GM18870 (cell line): ENCODE measurements around the gene DIP2B.

Experiments
- ATAC-seq: cut with Tn5 transposase; IDR thresholded peaks from one replicate; pipeline ENCODE4 v1.9.1; 2021; ENCODE audit warnings: moderate library complexity; ENCODE audit not compliant: unreplicated experiment

DIP2B gene

DNA sequence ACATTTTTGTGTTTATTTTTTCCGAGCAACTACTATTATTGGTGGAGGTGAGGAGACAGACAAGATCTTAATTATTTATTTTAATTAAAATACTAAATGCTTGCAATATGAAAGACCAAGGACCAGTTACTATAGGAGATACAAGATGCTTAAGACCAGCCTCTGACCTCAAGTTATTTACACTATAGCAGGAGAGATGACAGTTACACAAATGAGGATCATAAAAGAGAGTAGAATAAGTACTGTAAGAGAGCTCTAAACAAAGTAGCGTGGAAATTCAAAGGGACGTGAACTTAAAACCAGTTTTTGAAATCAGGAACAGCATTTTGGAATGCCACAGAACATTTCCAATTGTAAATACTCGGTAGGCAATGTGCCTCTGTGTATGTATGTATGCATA, 131.1 kb downstream of the DIP2B start:
- no peak for ATAC-seq

DNA sequence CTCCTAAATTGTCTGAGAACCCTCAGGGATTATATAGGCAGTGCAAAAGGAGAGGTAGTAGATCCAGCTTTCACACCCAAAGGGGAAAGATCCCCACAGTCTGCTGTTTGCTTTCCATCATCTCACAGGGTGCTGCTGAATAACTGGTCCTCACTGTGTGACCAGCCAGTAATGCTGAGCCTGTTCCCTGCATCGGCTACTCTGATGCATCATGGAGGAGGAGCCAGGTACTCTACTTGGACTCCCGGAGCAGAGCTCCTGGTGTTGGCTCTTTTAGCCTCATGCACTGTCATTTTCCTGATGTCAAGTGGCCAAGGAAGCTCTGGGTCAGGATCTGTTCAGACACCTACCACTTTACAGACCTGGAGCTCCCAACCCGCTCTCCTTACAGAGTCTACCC, 131.7 kb downstream of the DIP2B start:
- no peak for ATAC-seq

- ATAC-seq = no peak
Measured at GRCh38 chr12:50637870-50638481, 133.2 kb downstream of the DIP2B start.

DNA sequence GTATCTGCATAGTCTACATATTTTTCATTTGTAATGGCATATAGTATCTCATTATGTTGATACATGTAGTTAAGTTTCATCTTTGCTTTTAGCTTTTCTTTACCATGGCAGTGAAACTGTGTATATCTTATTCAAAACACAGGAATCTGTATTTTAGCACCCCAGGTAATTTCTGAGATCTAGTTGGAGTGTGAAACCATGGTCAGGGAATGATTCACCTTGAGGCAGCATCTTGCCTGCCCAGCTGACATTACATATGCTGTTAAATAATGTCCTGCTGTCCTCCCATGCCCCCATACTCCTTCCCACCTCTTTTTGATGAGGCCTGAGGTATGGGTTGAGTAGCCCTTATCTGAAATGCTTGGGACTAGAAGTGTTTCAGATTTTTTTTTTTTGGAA, 133.7 kb downstream of the DIP2B start:
- ATAC-seq = no peak

GRCh38 chr12:50639721-50640120, 134.9 kb downstream of the DIP2B start:
- ATAC-seq = no peak

DNA sequence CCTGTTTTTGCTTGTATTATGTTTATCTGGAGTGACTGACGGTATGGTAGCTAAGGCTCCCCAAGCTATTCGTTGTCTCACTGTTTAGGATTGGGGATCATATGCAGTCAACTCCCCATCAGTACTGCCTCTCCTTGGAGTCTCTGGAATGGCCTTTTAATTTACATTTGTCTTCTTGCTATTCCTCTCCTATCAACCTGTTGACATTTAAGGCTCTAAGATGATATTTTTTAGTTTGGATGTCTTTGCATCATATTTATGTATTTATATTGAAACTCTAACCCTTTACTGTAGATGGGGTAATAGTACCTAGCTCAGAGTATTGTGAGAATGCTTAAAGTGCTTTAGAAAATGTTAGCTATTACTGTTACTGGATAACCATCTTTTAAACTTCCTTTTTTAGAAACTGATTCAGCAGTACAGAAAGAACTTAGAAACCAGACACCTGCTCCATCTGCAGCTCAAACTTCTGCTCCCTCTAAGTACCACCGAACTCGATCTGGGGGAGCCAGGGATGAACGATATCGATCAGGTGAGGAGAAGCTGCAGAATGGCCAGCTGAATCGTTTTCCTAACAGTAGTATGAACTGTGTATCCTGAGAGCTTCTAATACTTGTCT, 135.6 kb downstream of the DIP2B start:
- no peak for ATAC-seq

DNA sequence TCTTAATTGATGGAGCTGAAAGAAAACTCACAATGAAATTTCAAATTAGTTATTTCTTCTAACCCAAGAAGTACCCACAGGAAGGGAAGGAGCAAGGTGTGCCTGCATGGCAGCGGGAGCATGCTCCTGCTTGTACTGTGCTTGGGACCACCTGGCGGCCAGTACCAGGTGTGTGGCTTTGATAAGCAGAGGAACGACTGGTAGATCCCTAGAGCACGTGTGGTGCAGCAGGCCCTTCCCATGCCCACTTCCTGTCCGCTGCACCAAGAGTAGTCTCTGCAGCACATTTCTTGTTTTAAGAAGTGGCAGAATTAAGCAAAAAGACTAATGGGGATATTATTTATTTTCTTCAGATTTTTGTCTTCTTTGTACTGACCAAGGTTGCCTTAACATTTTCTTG, 136.8 kb downstream of the DIP2B start:
- ATAC-seq = no peak

- no peak for ATAC-seq
Measured at GRCh38 chr12:50642035-50642451, 137.3 kb downstream of the DIP2B start.

- ATAC-seq = no peak
Measured at GRCh38 chr12:50642761-50643160, 138.0 kb downstream of the DIP2B start.

GRCh38 chr12:50647031-50647430, 142.2 kb downstream of the DIP2B start:
- no peak for ATAC-seq

- no peak for ATAC-seq
Measured at GRCh38 chr12:50647479-50647878, 142.7 kb downstream of the DIP2B start.

- ATAC-seq = no peak
Measured at GRCh38 chr12:50650285-50650684, 145.5 kb downstream of the DIP2B start.

DNA sequence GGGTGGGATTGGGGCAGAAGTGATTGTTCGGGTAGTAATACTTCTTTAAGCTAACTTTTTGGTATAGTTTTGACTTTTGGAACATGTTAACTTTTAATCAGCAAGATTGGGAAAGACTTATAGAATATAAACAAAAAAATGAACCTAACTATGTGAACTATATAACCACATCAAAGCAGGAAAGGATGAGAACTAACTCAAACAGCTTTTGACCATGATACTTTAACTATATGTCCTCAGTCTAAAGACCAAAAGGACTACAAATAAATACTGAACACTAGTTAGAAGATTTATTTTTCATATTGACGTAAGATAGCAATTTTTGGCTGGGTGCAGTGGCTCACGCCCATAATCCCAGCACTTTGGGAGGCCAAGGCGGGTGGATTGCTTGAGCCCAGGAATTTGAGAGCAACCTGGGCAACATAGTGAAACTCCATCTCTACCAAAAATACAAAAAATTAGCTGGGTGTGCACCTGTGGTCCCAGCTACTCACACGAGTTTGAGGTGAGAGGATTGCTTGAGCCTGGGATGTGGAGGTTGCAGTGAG, 150.7 kb downstream of the DIP2B start:
- no peak for ATAC-seq

- no peak for ATAC-seq
Measured at GRCh38 chr12:50659260-50659659, 154.5 kb downstream of the DIP2B start.

DNA sequence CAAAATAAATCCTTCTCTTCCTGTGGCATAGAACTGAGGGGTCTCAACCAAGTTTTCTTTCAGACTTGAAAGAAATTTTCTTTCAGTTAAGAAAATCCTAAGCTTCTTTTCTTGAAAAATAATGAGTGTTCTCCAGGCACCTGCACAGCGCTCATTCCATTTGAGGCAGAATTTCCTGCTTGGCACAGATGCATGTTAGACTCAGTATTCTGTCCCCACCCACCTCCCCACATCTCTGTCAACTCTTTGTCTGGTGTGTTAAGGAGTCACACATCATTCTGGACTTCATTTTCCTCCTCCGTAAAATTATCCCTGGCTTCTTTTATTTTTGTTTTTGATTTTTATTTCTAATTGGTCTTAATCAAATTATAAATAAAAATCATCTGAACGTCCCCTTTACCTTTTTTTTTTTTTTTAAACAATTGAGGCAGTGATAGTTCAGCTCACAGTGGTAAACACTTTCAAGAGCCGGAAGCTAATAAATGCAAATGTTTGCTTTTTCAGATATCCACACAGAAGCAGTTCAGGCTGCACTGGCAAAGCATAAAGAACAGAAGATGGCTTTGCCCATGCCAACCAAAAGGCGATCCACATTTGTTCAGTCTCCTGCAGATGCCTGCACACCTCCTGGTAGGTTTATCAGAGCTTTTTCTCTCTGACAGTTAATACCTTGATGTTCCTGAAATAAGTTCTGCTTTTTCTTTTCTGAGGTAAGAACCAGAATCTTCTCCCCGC, 155.1 kb downstream of the DIP2B start:
- no peak for ATAC-seq

- ATAC-seq = no peak
Measured at GRCh38 chr12:50660425-50660822, 155.6 kb downstream of the DIP2B start.

- ATAC-seq = peak; percentile 37
Measured at GRCh38 chr12:50661300-50662115, 156.7 kb downstream of the DIP2B start.

- ATAC-seq = no peak
Measured at GRCh38 chr12:50662116-50662510, 157.3 kb downstream of the DIP2B start.

- no peak for ATAC-seq
Measured at GRCh38 chr12:50665170-50665569, 160.4 kb downstream of the DIP2B start.

GRCh38 chr12:50665609-50666008, 160.8 kb downstream of the DIP2B start:
- ATAC-seq = no peak

DNA sequence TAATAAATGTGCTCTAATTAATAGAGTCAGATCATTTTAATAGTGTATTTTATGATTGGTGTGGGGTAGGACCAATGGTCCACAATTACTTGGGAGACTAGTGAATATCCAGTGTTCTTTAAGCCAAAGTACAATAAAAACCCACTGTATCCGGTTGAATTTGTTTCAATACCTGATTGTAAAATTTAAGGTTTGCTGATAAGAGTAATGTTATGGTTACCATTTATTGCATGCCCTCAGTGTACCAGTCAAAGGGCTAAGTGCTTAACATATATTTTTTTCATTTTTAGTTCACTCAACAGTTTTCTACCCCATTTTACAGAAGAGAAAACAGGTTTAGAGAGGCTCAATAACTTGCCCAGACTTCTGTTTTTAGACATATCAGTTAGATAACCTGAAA, 161.2 kb downstream of the DIP2B start:
- no peak for ATAC-seq
